OCI-M2 (cell line): ENCODE results near the gene C6orf58.
"Not testable (repeated sequence)": the region's sequence is repeated elsewhere in the genome, so short reads cannot be mapped to it uniquely, and the experiment has no call there.

Experiments used
- DNase-seq: peaks from one replicate; lab custom pipeline; 2025; ENCODE audit not compliant: unreplicated experiment; lab: John Stamatoyannopoulos, UW

The C6orf58 gene

DNA sequence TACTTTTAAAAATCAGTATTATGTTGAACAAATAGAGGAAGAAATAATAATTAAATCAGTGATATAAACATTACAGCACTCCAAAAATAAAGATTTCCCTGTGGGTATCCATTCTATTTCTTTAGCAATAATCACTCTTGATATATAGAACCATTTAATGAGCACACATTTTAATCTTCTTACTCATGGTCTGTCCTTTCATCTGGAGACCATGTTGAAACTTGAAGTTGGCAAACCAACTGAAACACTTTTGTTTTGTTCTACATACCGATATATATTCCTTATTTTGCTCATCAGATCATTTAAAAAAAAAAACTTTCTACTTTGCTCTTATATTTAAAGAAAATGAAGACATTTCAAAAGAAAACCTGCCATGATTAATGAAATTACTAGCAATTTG, 13.4 kb downstream of the C6orf58 start:
- DNase-seq: no peak

DNA sequence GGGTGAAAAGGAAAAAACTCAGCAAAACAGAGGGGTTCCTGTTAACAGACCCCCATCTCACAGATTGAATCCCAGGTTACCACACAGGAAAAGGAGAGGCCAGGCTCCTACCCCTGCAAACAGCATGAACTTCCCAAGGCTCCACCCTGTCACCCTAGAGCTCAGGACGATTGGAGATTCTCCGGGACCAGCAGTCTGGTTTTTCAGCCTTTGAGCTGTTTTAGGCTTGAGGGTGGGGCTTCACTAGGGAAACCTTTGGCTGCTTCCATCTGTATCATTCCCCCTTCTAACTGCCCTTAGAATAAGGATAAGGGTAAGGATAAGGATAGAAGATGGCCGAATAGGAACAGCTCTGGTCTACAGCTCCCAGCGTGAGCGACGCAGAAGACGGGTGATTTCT, 16.0 kb downstream of the C6orf58 start:
- DNase-seq: no peak

DNA sequence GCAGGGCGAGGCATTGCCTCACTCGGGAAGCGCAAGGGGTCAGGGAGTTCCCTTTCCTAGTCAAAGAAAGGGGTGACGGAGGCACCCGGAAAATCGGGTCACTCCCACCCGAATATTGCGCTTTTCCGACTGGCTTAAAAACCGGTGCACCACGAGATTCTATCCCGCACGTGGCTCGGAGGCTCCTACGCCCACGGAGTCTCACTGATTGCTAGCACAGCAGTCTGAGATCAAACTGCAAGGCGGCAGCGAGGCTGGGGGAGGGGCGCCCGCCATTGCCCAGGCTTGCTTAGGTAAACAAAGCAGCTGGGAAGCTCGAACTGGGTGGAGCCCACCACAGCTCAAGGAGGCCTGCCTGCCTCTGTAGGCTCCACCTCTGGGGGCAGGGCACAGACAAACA, 16.5 kb downstream of the C6orf58 start:
- not testable (repeated sequence) for DNase-seq

DNA sequence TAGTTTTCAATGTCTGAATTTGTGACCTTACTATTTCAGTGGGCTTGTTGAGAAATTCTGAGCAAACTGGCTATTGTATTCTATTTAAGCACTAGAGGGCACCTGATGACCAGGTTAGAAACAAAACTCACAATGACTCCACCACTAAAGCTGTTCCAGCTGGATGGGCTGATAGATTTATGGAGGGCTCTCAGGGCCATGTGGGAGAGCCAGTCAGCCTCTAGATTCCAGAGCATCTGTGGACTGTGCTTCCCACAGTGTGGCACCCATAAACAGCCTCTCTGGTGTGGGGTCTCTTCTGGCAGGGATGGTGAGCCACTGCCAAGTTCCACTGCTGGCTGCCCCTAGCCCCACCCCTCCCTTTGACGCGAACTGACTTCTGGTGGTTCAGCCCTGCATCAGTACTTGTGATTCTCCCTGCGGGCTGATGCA, 29.2 kb downstream of the C6orf58 start:
- no peak for DNase-seq

DNA sequence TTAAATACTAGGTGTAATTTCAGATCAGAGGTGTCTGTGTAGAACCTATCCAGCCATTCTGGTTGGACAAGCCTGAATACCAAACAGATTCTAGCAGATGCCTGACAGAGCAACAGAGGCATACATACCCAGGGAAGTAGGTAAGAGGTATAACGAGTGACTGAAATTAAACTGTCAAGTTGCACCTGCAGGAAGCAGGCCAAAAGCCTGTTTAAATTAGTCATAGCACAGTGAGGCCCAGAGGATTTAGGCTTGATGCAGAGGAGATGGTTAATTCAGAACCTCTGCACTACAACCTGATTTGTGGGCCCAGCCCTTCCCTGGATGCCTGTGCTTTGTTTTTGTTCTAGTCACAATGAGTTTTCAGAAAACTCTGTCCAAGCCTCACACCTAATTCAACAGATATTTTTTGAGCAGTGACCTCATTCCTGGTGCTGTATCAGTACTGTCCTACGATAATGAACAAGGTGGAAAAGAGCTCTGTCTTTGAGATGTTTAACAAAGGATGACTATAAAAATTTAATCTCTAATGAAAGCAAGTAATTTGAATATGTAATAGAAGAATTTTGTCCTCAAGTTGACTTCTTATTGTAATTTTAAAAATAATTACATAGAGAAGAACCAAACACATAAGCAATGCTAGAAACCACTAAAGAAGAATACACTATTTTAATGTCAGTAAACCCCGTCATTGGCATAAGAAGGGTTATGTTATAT, 31.7 kb downstream of the C6orf58 start:
- no peak for DNase-seq

DNA sequence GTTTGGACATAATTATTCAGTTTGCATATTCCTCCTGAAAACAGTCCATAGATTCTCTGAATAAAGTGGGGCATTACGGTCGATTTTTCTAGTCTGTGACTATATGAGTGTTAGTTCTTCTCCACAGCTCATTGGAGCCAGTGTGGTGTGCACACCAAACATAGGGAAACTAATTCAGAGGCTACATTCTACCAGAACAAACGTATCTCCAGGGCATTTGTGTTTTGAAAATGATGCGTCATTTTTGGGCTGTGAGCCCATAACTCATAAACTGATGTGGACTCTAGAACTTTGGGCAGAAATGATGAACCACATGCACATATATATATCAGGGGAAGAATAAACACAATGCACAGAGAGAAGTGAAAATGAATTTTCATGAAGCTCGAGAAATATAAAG, 41.8 kb downstream of the C6orf58 start:
- DNase-seq: no peak

DNA sequence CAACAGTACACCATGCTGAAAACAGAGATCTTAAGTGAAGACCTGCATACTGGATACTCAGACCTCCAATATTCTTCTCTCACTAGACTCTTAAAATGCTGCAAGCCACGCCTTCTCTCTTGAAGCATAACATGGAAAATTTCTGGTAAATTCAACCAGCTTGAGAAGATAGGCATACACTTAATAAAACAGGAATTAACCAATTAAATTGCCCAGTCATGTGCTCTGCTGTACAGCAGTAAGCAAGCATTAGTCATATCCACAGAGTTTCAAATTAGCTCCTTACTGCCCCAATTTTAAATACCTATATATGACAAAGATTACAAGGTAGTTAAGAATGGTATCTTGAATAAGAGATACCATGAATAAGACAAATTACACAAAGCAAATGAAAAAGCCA, 53.8 kb downstream of the C6orf58 start:
- DNase-seq: no peak

DNA sequence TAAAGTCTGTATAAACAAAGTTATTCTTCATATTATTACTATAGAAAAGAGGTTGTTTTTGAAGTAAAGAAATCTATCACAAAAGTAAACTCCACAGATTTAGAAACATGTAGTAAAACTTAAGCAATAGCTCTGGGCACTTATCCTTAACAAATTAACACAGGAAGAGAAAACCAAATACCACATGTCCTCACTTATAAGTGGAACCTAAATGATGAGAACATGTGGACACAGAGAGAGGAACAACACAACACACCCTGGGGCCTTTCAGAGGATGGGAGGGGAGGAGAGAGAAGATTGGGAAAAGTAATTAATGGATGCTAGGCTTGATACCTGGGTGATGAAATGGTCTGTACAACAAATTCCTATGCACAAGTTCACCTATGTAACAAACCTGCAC, 57.2 kb downstream of the C6orf58 start:
- no peak for DNase-seq

DNA sequence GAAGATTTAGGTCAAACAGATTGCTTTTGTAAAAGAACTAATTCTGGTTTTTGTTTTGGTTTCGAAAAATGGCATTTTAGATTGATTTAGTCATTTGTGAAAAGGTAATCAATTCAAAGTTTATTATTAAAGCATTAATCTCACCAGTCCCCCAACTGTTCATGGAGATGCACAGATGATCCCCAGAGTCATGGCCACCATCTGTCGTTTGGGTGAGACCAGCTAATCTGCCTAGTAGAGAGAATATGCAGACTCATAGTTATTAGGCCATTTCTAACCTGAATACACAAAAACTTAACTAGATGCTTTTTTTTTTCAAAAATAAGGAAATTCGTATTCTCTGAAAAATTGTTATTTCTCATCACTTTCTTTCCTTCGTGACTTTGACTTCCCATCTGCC, 58.1 kb downstream of the C6orf58 start:
- DNase-seq: no peak

DNA sequence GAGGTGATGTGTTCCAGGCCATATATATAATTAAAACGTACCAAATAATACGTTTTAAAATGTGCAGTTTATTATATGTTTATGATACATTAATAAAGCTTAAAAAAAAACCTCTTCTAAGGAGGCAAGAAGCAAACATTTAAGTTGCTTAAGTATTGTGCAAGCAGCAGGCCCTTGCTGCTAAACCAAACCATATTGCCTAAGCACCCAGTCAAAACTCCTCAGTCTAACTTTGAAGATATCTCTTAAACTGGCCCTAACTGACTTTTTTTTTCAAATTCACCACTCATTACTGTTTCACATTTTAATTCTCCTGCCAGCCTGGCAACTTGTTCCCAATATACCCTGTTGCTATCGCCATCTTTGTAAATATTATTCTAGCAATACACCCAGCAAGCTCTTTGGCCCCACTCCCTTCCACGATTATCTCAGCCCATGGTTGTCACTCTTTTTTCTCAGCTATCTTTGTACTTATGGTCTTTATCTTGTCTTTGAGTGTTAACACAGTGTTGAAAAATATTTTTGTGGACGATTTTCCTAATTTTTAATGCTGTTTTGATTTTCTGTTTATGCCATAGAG, 60.9 kb downstream of the C6orf58 start:
- no peak for DNase-seq
